CD4-positive, alpha-beta memory T cell (primary cell): ENCODE measurements around the gene CCN2. TPM values are rescaled to one million over a fixed set of nuclear protein-coding genes. Genes with fewer than 3 reads are reported as not detected.

ENCODE experiments used
- CTCF ChIA-PET: fragments of 350-600 bp; sonication (Branson Sonifier 250); formaldehyde crosslinking; loops from one replicate; lab custom pipeline; 2021; ENCODE audit warnings: inconsistent platforms; ENCODE audit not compliant: partially characterized antibody; lab: Charles Lee
- POLR2A ChIA-PET: fragments of 350-600 bp; sonication (Branson Sonifier 250); formaldehyde crosslinking; loops from one replicate; lab custom pipeline; 2021; ENCODE audit not compliant: partially characterized antibody; lab: Charles Lee
- DNase-seq, 5 donors: peaks; one replicate each; pipeline versions ENCODE4 v3.0.0 to v3.0.0-alpha.2; 2020 to 2022; ENCODE audit warnings: mixed read lengths in 1 of 5
- H3K27ac ChIP-seq: one replicate; pipeline ENCODE4 v1.7.0; 2013; ENCODE audit warnings: low read depth, low read length
- H3K27me3 ChIP-seq: 2 replicates; pipeline ENCODE4 v1.7.0; 2013; ENCODE audit warnings: mild to moderate bottlenecking, low read length, moderate library complexity; ENCODE audit not compliant: insufficient read depth
- H3K36me3 ChIP-seq: 2 replicates; pipeline ENCODE4 v1.7.0; 2013; ENCODE audit warnings: mild to moderate bottlenecking, low read length, moderate library complexity; ENCODE audit not compliant: insufficient read depth
- H3K4me1 ChIP-seq: 2 replicates; pipeline ENCODE4 v1.7.0; 2013; ENCODE audit warnings: mild to moderate bottlenecking, low read length, moderate library complexity; ENCODE audit not compliant: insufficient read depth
- H3K4me3 ChIP-seq, 2 donors: one replicate each; pipeline ENCODE4 v1.7.0; 2013; ENCODE audit warnings: low read length in 2 of 2, mild to moderate bottlenecking in 1 of 2
- H3K9me3 ChIP-seq, 2 donors: one replicate each; pipeline ENCODE4 v1.7.0; 2013; ENCODE audit warnings: low read length in 2 of 2, control low read depth in 1 of 2; ENCODE audit not compliant: control insufficient read depth in 1 of 2
- H3K27ac Mint-ChIP-seq, 7 donors: one replicate each; pipeline ENCODE4 v1.8.0; 2020 to 2021; ENCODE audit warnings: mixed read lengths in 7 of 7, mild to moderate bottlenecking in 6 of 7, inconsistent platforms in 3 of 7, moderate library complexity in 3 of 7
- H3K27me3 Mint-ChIP-seq, 2 donors: one replicate each; pipeline ENCODE4 v1.8.0; 2020 to 2021; ENCODE audit warnings: mixed read lengths in 2 of 2
- H3K36me3 Mint-ChIP-seq, 2 donors: one replicate each; pipeline ENCODE4 v1.8.0; 2020 to 2021; ENCODE audit warnings: mixed read lengths in 2 of 2, inconsistent platforms in 1 of 2, mild to moderate bottlenecking in 1 of 2
- H3K4me1 Mint-ChIP-seq, 4 donors: one replicate each; pipeline ENCODE4 v1.8.0; 2020 to 2021; ENCODE audit warnings: mixed read lengths in 4 of 4, mild to moderate bottlenecking in 1 of 4
- H3K4me3 Mint-ChIP-seq, 8 donors: one replicate each; pipeline ENCODE4 v1.8.0; 2020 to 2021; ENCODE audit warnings: mixed read lengths in 8 of 8, mild to moderate bottlenecking in 7 of 8, moderate library complexity in 6 of 8, inconsistent platforms in 3 of 8
- H3K9me3 Mint-ChIP-seq, 8 donors: one replicate each; pipeline ENCODE4 v1.8.0; 2020 to 2021; ENCODE audit warnings: mixed read lengths in 8 of 8, mild to moderate bottlenecking in 5 of 8, inconsistent platforms in 3 of 8, moderate library complexity in 1 of 8
- intact Hi-C: fragments of 100-400 bp; cut with micrococcal nuclease; formaldehyde crosslinking; loops from one replicate; pipeline ENCODE4 v1.15.1; 2023
- polyA plus RNA-seq, 2 donors: library from polyadenylated mRNA; unstranded; fragments of 300-500 nt; fragmentation: Illumina TruSeq; gene quantifications; one replicate each; pipeline ENCODE4 v1.2.3, GENCODE V29; 2021
- total RNA-seq, 2 experiments: library from RNA; stranded (reverse); gene quantifications; one replicate each; pipeline ENCODE4 v1.2.3, GENCODE V29; 2021

Gene CCN2
- total and polyA plus RNA-seq, 4 experiments from 2014 or later: not detected

GRCh38 chr6:131992557-131992956 is 41.4 kb upstream of the CCN2 start:
- no peaks in the 10 kb centered on the region for H3K9me3 ChIP-seq
- no peaks in the 10 kb centered on the region for H3K4me1 Mint-ChIP-seq
- H3K4me1 ChIP-seq: no peaks in the 10 kb centered on the region
- no peak overlapping the region for H3K27ac ChIP-seq
- H3K36me3 Mint-ChIP-seq: no peaks in the 10 kb centered on the region
- H3K36me3 ChIP-seq: no peaks in the 10 kb centered on the region
- no peak overlapping the region for H3K27ac Mint-ChIP-seq
- intact Hi-C loops: no loop called here
- no peak overlapping the region for H3K4me3 ChIP-seq
- no peaks in the 10 kb centered on the region for H3K27me3 Mint-ChIP-seq
- no peak for DNase-seq
- ChIA-PET CTCF (no interaction called here), POLR2A (no interaction called here)
- no peak overlapping the region for H3K4me3 Mint-ChIP-seq
- H3K9me3 Mint-ChIP-seq: peaks cover 0 to 2% (median 0%) of the 10 kb centered on the region in 8 donors
- H3K27me3 ChIP-seq: no peaks in the 10 kb centered on the region

GRCh38 chr6:131989036-131989435 is 37.9 kb upstream of the CCN2 start:
- H3K4me1 ChIP-seq: no peaks in the 10 kb centered on the region
- Mint-ChIP-seq H3K36me3 (no peaks in the 10 kb centered on the region), H3K27ac (no peak overlapping the region), H3K4me3 (no peak overlapping the region), H3K9me3 (peaks cover 0 to 2% (median 0%) of the 10 kb centered on the region in 8 donors), H3K4me1 (no peaks in the 10 kb centered on the region), H3K27me3 (no peaks in the 10 kb centered on the region)
- intact Hi-C loops: no loop called here
- no peak overlapping the region for H3K4me3 ChIP-seq
- H3K36me3 ChIP-seq: no peaks in the 10 kb centered on the region
- no peak for DNase-seq
- no peaks in the 10 kb centered on the region for H3K9me3 ChIP-seq
- CTCF ChIA-PET: no interaction called here
- POLR2A ChIA-PET: no interaction called here
- H3K27ac ChIP-seq: no peak overlapping the region
- no peaks in the 10 kb centered on the region for H3K27me3 ChIP-seq

GRCh38 chr6:131982740-131983259 is 31.6 kb upstream of the CCN2 start:
- Mint-ChIP-seq H3K9me3 (peaks cover 0 to 2% (median 0%) of the 10 kb centered on the region in 8 donors), H3K36me3 (no peaks in the 10 kb centered on the region), H3K4me3 (no peak overlapping the region), H3K4me1 (no peaks in the 10 kb centered on the region), H3K27me3 (no peaks in the 10 kb centered on the region), H3K27ac (no peak overlapping the region)
- H3K36me3 ChIP-seq: no peaks in the 10 kb centered on the region
- ChIA-PET POLR2A (no interaction called here), CTCF (no interaction called here)
- intact Hi-C loops: no loop called here
- no peaks in the 10 kb centered on the region for H3K9me3 ChIP-seq
- no peak overlapping the region for H3K4me3 ChIP-seq
- H3K27me3 ChIP-seq: no peaks in the 10 kb centered on the region
- no peaks in the 10 kb centered on the region for H3K4me1 ChIP-seq
- no peak for DNase-seq
- H3K27ac ChIP-seq: no peak overlapping the region

GRCh38 chr6:131981624-131981978 is 30.4 kb upstream of the CCN2 start:
- H3K4me1 Mint-ChIP-seq: no peaks in the 10 kb centered on the region
- H3K4me3 Mint-ChIP-seq: no peak overlapping the region
- H3K4me1 ChIP-seq: no peaks in the 10 kb centered on the region
- no peaks in the 10 kb centered on the region for H3K36me3 Mint-ChIP-seq
- H3K36me3 ChIP-seq: no peaks in the 10 kb centered on the region
- no peak overlapping the region for H3K4me3 ChIP-seq
- H3K27ac ChIP-seq: no peak overlapping the region
- no peaks in the 10 kb centered on the region for H3K27me3 ChIP-seq
- CTCF ChIA-PET: no interaction called here
- POLR2A ChIA-PET: no interaction called here
- H3K27ac Mint-ChIP-seq: no peak overlapping the region
- no peak for DNase-seq
- H3K9me3 Mint-ChIP-seq: peaks cover 0 to 2% (median 0%) of the 10 kb centered on the region in 8 donors
- intact Hi-C loops: no loop called here
- H3K9me3 ChIP-seq: no peaks in the 10 kb centered on the region
- H3K27me3 Mint-ChIP-seq: no peaks in the 10 kb centered on the region

- no peaks in the 10 kb centered on the region for H3K27me3 ChIP-seq
- Mint-ChIP-seq H3K9me3 (peaks cover 0 to 2% (median 0%) of the 10 kb centered on the region in 8 donors), H3K27ac (no peak overlapping the region), H3K27me3 (no peaks in the 10 kb centered on the region), H3K36me3 (no peaks in the 10 kb centered on the region), H3K4me1 (no peaks in the 10 kb centered on the region), H3K4me3 (no peak overlapping the region)
- no peak for DNase-seq
- H3K9me3 ChIP-seq: no peaks in the 10 kb centered on the region
- ChIA-PET POLR2A (no interaction called here), CTCF (no interaction called here)
- intact Hi-C loops: no loop called here
- no peaks in the 10 kb centered on the region for H3K4me1 ChIP-seq
- H3K27ac ChIP-seq: no peak overlapping the region
- no peaks in the 10 kb centered on the region for H3K36me3 ChIP-seq
- H3K4me3 ChIP-seq: no peak overlapping the region
Measured at GRCh38 chr6:131980791-131981623, 29.8 kb upstream of the CCN2 start.

- H3K4me3 Mint-ChIP-seq: no peak overlapping the region
- DNase-seq: no peak
- intact Hi-C loops: no loop called here
- peaks cover 1 to 2% of the 10 kb centered on the region in 2 donors for H3K27me3 Mint-ChIP-seq
- no peak overlapping the region for H3K27ac Mint-ChIP-seq
- CTCF ChIA-PET: no interaction called here
- Histone ChIP-seq H3K27ac (no peak overlapping the region), H3K4me1 (no peaks in the 10 kb centered on the region), H3K4me3 (no peak overlapping the region), H3K36me3 (no peaks in the 10 kb centered on the region), H3K27me3 (no peaks in the 10 kb centered on the region), H3K9me3 (no peaks in the 10 kb centered on the region)
- H3K9me3 Mint-ChIP-seq: peaks cover 0 to 2% (median 0%) of the 10 kb centered on the region in 8 donors
- no peaks in the 10 kb centered on the region for H3K4me1 Mint-ChIP-seq
- no peaks in the 10 kb centered on the region for H3K36me3 Mint-ChIP-seq
- POLR2A ChIA-PET: no interaction called here
Measured at GRCh38 chr6:131980338-131980790, 29.2 kb upstream of the CCN2 start.

- Mint-ChIP-seq H3K27me3 (peaks cover 1 to 4% of the 10 kb centered on the region in 2 donors), H3K4me3 (no peak overlapping the region), H3K9me3 (peaks cover 0 to 2% (median 0%) of the 10 kb centered on the region in 8 donors), H3K4me1 (no peaks in the 10 kb centered on the region), H3K36me3 (no peaks in the 10 kb centered on the region), H3K27ac (no peak overlapping the region)
- no peaks in the 10 kb centered on the region for H3K27me3 ChIP-seq
- H3K4me1 ChIP-seq: no peaks in the 10 kb centered on the region
- no peaks in the 10 kb centered on the region for H3K9me3 ChIP-seq
- H3K4me3 ChIP-seq: no peak overlapping the region
- POLR2A ChIA-PET: no interaction called here
- no peak overlapping the region for H3K27ac ChIP-seq
- CTCF ChIA-PET: no interaction called here
- H3K36me3 ChIP-seq: no peaks in the 10 kb centered on the region
- no peak for DNase-seq
- intact Hi-C loops: no loop called here
Measured at GRCh38 chr6:131979515-131980337, 28.6 kb upstream of the CCN2 start.
